Stimulated activated CD8-positive, alpha-beta memory T cell treated with anti-CD3 and anti-CD28 coated beads, Interleukin-12 subunit alpha, Interleukin-12 subunit beta, amount 100 ng/mL, for 24 hours (primary cell): ENCODE measurements around the gene APLNR.

ENCODE experiments used
- DNase-seq: peaks from one replicate; pipeline ENCODE4 v3.0.0-alpha.2; 2020; ENCODE audit errors: extremely low read depth

APLNR gene

DNA sequence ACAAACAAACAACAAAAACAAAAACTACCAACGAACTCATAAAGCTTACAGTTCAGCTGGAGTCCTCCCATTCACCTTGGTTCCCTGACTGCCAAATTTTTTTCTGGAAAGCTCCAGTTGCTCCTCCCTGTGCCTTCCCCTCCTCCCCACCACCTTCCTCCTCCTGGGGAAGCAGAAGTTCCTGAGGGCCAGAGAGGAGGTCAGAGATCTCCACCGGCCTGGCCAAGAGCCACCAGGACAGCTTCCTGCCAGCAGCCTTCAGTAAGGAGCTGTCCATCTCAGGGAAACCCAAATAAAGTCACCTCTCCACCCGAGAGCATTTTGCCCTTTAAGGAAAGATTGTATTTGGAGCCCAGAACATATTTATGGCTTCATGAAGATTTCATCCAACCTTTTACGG is 20.0 kb downstream of the APLNR start:
- DNase-seq = no peak

DNA sequence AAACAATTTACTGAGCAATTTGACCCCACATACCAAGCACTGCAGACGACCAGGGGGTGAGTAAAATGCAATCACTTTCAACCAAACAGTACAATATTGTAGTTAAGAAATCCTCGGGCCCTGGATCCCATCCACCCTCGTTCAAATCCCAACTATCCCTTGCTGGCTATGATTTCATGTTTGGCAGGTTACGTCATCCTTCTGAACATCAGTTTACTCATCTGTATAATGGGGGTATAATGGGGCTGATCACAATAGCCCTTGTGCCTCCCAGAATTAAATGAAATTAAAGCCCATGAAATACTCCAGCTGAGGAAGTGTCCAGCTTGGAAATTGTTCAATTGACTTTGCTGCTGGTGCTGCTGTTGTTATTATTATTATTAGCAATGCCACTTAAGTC is 20.6 kb downstream of the APLNR start:
- DNase-seq = no peak

DNA sequence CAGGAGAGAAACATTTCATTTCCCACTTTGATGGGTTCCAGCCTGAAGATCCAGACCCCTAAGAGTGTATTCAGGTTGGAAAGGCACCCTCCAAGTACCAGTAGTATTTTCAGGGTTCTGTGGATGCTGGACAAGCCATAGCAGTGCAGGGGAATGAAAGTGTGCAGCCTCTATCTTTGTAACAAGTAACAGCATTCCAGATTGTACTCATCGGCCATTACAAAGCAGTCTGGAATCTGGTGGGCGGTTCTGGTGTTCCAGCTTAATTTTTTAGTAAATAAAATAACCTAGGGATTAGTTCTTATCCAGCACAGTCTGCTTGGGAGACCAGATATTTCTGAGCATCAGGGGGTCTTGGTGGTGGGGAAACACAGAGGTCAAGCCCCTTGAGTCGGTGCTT is 22.6 kb downstream of the APLNR start:
- DNase-seq = no peak

DNA sequence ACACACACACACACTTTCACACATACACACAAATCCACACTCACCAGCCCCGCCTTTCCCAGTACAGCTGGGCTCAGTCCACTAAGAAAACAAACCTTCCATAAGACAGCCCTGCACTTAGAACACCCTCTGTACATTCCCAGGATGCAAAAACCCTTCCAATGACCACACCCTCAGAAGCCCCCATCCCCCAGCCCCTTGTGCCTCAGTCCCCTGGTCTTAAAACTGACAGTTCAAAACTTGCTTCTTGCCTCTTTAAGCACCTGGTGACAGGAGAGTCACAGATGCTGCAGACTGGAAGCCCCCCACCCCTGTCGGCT is 23.0 kb downstream of the APLNR start:
- no peak for DNase-seq

DNA sequence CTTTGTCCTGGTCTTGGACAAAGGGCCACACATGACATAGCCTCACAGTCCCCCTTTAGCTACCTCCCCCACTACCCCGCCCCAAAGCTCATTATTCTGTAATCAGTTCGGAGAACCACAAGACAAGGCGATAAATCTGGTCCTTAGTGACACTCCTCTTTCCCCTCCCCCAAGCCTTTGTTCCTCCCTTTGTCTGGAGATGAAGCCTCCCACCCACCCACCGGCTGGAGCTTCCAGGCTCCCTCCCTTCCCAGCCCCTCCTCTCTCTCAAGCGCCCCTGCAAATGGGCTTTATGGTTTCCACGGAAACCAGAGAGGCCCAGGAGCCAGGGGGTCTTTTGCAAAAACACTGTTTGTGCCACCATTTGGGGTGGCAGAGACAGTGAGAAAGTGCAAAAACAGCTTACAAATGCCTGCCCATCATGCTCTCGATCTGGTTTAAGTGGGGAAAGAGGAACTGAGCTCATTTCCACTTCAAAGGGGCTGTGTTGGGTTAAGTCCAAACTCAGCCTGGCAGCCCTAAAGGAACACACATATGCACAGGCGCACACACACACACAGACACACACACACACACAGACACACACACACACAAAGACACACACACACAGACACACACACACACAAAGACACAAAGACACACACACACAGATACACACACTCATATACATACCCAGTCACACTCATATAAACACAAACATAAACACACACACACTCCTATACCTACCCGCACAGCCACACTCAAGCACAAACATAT is 23.5 kb downstream of the APLNR start:
- DNase-seq = no peak

DNA sequence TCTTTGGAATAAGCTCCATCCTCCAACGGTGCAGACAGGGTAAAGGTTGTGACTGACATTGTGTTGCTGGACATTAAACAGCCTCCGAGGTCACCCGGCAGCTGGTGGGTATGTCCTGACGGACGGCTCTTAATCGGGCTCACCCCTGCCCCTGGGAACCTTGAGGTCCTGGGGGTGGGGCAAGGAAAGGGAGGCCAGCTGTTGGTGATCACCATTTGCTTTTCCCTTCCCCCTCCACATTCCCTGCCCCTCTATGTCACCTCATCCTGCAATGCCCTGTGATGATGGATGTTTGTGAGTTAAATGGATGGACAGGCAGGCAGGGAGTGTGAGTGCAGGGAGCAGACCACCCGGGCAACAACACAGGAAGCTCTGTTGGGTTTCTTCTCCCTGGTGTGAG is 26.3 kb downstream of the APLNR start:
- no peak for DNase-seq

DNA sequence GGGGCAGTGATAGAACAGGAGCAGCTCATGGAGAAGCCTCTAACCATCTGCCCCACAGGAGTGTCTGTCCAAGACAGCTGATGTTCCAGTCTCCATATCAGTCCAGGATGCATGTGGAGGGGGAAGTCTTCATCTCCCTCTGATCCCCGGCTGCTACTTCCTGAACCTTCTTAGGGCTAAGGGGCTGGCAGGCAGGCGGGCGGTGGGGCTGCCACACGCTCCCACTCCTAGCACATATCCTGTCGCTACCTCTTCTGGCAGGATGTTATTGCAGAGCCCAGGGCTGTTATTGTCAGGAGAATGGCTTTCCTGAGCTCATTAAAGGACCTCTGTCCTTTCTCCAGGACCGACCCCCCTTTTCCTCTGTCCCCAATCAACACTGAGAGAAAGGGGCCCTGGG is 29.9 kb downstream of the APLNR start:
- DNase-seq = no peak

DNA sequence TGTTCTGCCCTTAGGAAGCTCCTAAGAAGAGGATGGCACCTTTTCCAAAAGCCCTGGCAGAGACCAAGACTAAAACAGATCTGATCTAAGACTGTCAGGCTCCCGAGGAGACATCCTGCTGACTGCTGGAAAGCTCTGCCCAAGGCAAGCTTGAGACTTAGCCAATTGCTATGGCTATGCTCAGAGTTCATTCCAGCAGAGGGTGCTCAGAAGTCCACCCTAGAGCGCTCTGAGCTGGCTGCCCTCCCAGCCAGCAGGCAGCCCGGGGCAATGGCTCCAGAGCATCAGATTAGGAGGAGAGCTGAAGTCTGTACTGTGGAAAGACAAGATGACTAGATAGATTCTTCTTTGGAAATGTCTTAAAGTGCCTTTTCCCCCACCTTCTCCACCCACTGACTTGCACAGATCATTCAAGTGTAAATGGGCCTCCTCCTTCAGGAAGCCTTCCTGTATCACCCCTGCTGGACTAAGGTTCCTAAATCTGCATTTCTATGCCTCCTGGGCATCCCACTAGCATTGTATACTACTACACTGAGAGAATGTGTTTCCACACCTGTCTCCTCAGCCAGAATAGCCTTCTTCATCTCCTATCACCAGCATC is 31.9 kb downstream of the APLNR start:
- DNase-seq = no peak

DNA sequence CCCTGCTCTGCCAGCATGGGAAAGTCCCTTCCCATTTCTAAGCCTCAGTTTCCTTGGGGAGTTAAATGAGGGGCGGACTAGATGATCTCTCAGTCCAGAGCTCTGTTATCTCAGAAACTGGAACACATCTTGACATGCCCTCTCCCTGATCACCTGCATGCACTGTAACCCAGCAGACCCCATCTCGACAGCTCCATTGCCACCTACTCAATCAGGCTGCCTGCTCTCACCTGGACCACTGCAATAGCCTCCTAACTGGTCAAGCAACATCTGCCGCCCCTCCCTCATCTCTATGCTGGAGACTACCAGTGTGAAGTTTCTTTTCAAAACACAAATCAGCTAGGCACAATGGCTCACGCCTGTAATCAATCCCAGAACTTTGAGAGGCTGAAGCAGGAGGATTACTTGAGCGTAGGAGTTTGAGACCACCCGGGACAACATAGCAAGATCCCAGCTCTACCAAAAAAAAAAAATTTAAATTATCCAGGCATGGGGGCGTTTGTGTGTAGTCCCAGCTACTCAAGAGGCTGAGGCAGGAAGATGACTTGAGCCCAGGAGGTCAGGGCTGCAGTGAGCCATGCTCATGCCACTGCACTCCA is 33.1 kb downstream of the APLNR start:
- no peak for DNase-seq

DNA sequence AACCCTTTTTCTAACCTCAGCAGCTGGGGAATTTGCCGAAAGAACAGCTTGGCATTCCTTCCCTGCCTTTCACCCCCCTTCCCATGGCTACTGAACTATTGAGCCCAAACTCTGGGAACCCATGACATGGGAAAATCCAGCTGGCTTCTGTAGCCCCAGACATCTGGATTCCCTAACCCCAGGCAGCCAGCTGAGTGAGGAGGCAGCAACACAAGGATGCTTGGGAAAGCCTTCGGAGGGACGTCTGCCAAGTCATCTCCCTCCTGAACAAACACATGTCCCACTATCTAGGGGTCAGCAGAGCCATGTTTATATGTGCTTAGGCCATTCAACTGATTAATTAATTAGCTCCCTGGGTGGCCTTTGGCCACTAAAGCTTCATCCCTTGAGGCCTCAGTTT is 33.7 kb downstream of the APLNR start:
- DNase-seq = no peak

DNA sequence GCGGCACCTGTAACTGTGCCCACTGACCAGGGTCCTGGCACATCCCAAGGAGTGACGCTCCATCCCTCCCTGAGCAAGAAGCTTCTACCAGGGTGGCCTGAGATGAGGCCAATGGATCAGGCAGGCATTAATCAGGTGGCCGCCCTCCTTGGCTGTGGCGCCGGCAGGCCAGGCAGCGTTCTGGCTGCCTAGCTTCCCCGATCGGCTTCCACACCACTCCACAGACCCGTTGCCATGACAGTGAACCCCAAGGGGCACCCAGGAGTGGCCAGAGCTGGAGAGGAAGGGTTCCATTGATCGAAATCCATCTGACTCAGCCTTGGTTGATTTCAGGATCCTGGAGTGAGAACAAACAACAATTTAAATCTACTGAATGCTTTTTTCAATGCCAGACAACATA is 34.8 kb downstream of the APLNR start:
- no peak for DNase-seq

DNA sequence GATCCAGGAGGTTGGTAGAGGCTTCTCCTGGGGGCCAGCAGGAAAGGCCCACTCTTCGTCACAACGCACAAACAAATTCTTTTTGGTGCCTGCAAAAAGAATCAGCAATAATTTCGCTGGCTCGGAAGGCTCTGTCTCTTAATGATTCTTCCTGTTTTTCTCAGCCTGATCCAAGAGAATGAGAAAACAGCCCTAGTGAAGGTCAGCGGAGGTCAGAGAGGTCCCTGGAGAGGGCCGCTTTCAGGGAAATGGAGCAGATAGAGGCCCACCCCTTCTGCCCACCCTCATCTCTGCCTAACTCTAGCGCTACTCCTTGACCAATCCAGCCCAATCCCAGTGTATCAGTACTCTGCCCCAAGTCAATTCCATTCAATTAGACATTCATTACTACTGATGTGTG is 36.1 kb downstream of the APLNR start:
- no peak for DNase-seq

DNA sequence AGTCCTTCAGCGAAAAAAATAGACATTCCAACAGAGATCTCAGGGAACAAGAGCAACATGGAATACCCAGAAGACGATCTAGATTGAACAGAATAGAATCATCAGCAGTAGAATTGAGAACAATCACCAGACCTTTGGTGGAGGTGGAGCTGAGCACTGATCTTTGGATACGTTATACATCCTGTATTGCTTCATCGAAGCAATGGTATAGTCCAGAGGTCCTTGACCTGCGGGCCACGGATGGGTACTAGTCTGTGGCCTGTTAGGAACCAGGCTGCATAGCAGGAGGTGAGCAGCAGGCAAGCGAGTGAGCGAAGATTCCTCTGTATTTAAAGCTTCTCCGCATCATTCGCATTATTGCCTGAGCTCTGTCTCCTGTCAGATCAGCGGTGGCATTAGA is 37.7 kb downstream of the APLNR start:
- no peak for DNase-seq

DNA sequence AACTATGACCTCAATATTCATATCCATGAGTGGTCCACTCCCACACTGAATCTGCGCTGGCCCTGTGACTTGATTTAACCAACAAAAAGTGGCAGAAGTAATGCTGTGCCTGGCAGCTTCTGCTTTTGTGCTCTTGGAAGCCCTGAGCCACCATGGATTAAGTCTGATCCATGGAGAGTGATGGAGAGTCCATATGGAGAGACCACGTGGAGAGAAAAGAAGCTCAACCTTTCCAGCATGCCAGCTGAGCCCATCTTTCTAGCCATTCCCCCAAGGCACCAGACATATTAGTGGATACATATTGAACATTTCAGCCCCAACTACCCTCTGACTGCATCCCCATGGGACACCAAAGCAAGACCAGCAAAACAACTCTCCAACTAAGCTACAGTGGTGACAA is 39.3 kb downstream of the APLNR start:
- no peak for DNase-seq

DNA sequence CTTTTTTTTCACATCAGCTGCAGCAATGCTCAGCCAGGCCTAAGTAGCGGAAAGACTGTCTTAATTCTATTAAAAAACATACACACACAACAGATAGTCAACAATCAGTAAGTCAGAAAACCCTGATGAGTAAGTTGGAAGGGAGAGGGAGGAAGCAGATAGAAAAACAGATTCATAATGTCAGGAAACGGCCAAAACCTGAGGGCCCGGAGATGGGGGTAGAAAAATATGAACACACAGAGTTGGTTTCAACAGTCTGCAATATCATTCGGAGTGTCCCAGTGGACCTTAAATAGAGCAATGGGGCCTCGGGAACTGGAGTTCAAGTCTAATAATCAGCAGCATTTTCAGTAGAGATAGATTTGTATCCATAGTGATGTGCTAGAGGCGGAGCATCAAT is 40.5 kb downstream of the APLNR start:
- no peak for DNase-seq

DNA sequence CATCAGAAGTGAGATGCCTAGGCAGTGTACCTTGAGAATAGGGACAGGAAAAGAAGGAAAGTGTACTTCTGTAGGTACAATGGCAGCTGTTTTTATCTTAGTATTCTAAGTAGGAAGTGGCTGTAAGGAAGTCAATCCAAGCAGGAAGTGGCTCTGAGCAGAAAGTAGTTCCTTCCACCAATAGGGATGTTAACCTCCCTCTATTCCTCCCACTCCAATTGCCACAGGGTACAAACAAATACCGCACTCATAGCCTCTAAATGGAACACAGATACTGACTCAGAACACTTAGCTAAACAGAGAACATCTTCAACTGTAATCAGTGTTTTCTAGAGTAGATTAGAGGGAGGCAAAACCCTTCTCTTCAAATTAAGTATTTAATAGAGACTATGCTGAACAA is 44.7 kb downstream of the APLNR start:
- no peak for DNase-seq

DNA sequence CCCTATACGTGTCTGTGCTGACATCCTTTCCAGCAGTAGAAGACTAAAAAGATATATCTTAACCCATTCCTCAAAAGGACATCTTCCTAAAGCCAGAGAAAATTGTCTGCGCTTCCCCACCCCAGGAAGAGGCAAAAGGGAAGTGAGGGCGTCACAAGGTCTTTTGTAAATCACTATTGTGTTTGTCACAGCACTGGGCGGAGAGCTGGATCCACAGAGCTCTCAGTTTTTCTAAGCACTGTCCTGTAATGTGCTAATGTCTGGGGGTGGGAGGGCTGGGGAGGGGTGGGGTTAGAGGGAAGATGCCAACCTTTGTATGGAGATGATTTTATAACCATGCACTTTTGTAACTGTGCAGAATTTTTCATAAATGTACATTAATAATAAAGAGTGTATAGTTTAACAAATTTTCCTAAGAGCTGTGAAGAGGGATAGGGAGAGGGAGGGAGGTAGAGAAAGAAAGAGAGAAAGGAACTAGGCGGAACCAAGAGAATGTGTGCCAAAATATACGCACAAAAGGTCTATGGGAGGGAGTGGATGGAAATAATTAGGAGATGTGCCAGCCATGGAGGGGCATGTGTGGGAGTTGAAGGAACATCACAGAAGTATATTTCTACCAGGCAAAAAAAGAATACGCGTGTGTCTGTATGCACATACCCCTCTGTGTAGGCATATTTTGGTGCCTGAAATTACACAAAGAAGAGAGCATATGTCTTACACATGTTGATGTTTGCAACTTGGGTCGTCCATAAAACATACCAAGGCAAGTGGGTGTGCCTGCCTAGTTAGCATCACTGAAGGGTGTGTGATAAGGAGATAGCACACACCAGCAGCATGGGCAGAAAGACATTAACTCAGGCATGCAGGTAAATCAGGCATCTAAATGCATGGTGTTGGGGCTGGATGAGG is 45.5 kb downstream of the APLNR start:
- no peak for DNase-seq

DNA sequence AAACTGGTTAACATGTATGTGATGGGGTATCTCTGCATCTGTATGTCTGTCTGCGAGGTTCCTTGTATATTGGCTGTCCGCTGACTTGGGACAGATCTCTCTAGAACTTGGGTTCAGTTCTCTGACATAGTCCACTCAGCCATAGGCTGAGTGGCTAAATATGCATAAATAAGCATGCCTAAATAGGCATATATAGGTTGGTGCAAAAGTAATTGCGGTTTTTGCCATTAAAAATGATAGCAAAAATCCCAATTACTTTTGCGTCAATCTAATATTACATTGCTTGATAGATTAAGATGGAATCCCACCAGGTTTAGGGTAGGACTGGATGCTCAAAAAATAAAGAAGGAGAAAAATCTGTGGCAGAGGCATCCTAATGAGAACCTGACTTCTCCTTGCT is 46.5 kb downstream of the APLNR start:
- DNase-seq = no peak
